Prostate gland (tissue), 2 donors: ENCODE data around the gene SPCS3.

Source experiments
- CTCF ChIP-seq, 4 experiments: fragments of 200-600 bp in 2 of 4; fragments of 450-650 bp in 2 of 4; sonication (generic) in 2 of 4; IDR thresholded peaks; 1 replicate in 3 of 4; 2 replicates in 1 of 4; pipeline ENCODE4 v1.5.1; 2016 to 2019; ENCODE audit warnings: antibody characterized with exemption in 4 of 4, mild to moderate bottlenecking in 2 of 4, moderate library complexity in 2 of 4
- POLR2A ChIP-seq: fragments of 450-650 bp; IDR thresholded peaks from one replicate; pipeline ENCODE4 v1.6.1; 2016; ENCODE audit warnings: antibody characterized with exemption, mild to moderate bottlenecking
- POLR2AphosphoS5 ChIP-seq: sonication (generic); formaldehyde crosslinking; IDR thresholded peaks from one replicate; pipeline ENCODE4 v1.6.1; 2017; ENCODE audit warnings: antibody characterized with exemption

- TF ChIP-seq POLR2A: no peak
- TF ChIP-seq CTCF (IDR thresholded peaks at IDR 0.05): no peak
- no peak for TF ChIP-seq POLR2AphosphoS5
Observed at GRCh38 chr4:176363072-176363471, 43.3 kb downstream of the SPCS3 start.
